IMR-90 (cell line): Measurements from ENCODE around the gene HOXD12.

ENCODE experiments used
- CTCF ChIP-seq: conservative IDR thresholded peaks from 2 replicates; pipeline ENCODE4 v1.5.1; 2012; ENCODE audit warnings: mild to moderate bottlenecking, low read depth, low read length, improper control_type of control experiment
- RFX5 ChIP-seq: IDR thresholded peaks from 2 replicates; pipeline ENCODE4 v1.8.0; 2012; ENCODE audit warnings: low read depth, mild to moderate bottlenecking, low read length, moderate library complexity
- SMC3 ChIP-seq: fragments of 150-350 bp; IDR thresholded peaks from 2 replicates; pipeline ENCODE4 v1.6.1; 2016; ENCODE audit warnings: low read depth, mild to moderate bottlenecking, antibody characterized with exemption, low read length, moderate library complexity

DNA sequence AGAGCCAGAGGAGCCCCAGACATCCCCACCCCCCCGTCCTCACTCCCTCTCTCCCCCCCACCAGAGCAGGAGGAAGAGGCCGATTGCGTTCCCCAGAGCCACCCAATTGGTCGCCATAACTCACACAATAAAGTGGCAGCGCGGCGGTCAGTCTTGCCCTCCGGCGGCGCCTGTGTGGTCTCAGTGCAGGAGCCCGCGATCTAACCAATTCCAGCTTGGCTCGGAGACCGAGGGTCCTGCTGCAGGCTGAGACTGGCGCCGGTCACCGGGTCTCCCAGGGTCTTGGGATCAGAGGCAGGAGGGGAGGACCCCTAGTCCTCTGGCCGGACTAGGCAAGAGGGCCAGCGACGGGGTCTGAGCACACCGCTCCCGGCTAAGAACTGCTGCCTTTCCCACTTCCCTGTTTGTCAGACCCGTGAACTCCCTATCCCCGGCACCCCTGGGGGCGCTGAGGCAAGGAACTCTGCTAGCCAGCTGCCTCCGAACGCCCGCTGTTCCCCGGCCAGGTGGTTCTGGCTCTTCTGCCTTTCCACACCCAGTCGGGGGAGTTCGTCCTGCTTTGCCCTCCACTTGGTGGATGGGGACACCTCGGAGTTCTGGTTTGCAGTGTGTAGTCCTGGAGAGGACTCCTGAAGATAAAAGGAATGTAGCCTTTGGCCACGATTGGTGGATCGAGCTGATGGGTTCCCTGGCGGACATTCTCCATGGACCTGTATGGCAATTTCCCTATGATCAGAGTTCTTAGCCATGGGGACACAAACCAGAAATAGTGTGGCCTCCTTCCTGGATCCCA lies 1.0 kb upstream of the HOXD12 start:
- TF ChIP-seq SMC3 (no peak), CTCF (no peak), RFX5 (no peak)
